RWPE2 (cell line): ENCODE measurements around the gene CTNND2.

Experiments used
- ATAC-seq: fragments of 200-7000 bp; cut with Tn5 transposase; 3 replicates; pipeline ENCODE4 v1.9.1; 2021; ENCODE audit warnings: low read depth
- DNase-seq: peaks from one replicate; pipeline ENCODE4 v3.0.0-alpha.2; 2020; ENCODE audit warnings: low spot score
- H3K27ac ChIP-seq: fragments of 450-650 bp; 2 replicates; pipeline ENCODE4 v1.5.1; 2017; ENCODE audit warnings: mild to moderate bottlenecking; ENCODE audit not compliant: poor library complexity, severe bottlenecking
- H3K27me3 ChIP-seq: fragments of 250-450 bp; sonication (Bioruptor Pico); 2 replicates; pipeline ENCODE4 v1.5.1; 2021; ENCODE audit warnings: mild to moderate bottlenecking, moderate library complexity; ENCODE audit not compliant: insufficient read depth, poor library complexity, severe bottlenecking
- H3K36me3 ChIP-seq: fragments of 250-450 bp; sonication (Bioruptor Pico); 2 replicates; pipeline ENCODE4 v1.5.1; 2020; ENCODE audit warnings: low read depth, mild to moderate bottlenecking, moderate library complexity
- H3K4me1 ChIP-seq: fragments of 250-450 bp; sonication (Bioruptor Pico); 2 replicates; pipeline ENCODE4 v1.5.1; 2021; ENCODE audit warnings: mild to moderate bottlenecking, moderate library complexity; ENCODE audit not compliant: insufficient read depth, poor library complexity, severe bottlenecking
- H3K4me3 ChIP-seq: fragments of 250-450 bp; sonication (Bioruptor Pico); 2 replicates; pipeline ENCODE4 v1.5.1; 2021; ENCODE audit warnings: mild to moderate bottlenecking, moderate library complexity; ENCODE audit not compliant: severe bottlenecking
- H3K9me3 ChIP-seq: fragments of 250-450 bp; sonication (Bioruptor Pico); 2 replicates; pipeline ENCODE4 v1.5.1; 2021; ENCODE audit warnings: mild to moderate bottlenecking, moderate library complexity; ENCODE audit not compliant: severe bottlenecking
- TF ChIP-seq, protein P1 (sequence below): fragments of 450-650 bp; IDR thresholded peaks from one replicate; pipeline ENCODE4 v1.5.1; 2017; ENCODE audit warnings: mild to moderate bottlenecking, moderate library complexity; ENCODE audit not compliant: poor library complexity, severe bottlenecking

Gene CTNND2

DNA sequence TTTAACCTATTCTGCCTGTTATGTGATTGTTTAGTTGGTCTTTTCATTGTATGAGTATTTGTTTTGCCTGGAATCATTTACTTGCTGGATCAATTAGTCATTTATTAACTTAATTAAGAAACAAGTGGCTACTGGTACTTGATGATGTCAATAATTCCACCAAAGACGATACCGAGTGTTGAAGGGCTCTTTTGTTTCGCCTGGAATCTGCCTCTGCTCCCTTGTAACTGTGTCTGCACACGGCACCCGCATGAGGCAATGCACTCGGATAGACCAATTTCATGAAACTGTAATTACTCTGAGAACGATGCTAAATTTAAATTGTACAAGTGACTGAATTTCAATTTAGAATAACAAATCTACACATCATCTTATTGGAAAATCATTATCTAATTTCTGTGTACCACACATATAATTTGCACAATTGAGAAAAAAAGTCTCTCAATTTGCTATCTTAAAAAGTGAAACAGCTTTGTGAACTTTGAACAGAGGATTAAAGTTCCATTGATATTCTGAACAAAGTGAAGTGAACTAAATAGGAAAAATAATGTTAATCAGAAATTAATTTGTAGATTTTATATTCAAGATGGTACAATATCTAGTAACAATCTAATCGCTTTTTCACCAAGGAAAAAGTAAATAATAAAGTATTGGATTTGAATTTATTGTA lies 143.2 kb downstream of the CTNND2 start:
- Histone ChIP-seq H3K4me1 (no peaks in the 10 kb centered on the region), H3K4me3 (no peak overlapping the region), H3K27ac (no peak overlapping the region), H3K27me3 (peaks cover 4% of the 10 kb centered on the region), H3K36me3 (no peaks in the 10 kb centered on the region), H3K9me3 (no peaks in the 10 kb centered on the region)
- no peak for DNase-seq
- TF ChIP-seq, protein P1, sequence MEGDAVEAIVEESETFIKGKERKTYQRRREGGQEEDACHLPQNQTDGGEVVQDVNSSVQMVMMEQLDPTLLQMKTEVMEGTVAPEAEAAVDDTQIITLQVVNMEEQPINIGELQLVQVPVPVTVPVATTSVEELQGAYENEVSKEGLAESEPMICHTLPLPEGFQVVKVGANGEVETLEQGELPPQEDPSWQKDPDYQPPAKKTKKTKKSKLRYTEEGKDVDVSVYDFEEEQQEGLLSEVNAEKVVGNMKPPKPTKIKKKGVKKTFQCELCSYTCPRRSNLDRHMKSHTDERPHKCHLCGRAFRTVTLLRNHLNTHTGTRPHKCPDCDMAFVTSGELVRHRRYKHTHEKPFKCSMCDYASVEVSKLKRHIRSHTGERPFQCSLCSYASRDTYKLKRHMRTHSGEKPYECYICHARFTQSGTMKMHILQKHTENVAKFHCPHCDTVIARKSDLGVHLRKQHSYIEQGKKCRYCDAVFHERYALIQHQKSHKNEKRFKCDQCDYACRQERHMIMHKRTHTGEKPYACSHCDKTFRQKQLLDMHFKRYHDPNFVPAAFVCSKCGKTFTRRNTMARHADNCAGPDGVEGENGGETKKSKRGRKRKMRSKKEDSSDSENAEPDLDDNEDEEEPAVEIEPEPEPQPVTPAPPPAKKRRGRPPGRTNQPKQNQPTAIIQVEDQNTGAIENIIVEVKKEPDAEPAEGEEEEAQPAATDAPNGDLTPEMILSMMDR: no peak
- no peak for ATAC-seq

DNA sequence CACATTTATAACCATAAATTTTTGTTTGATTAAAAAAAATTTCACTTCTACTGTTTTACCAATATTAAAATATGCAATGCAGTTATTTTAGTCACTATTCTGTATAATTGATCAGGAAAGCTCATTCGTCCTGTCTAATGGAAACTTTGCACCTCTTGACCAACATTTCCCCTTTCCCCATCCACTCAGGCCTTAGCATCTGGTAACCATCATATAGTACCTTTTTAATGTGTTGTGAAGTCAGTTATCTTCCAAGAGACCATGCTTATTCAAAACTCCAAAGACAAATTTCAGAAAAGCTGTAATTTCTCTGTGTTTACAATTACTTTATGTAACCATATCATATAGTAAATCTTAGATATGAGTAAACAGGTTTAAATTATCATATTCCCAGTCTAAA lies 145.9 kb downstream of the CTNND2 start:
- DNase-seq (no peak), ATAC-seq (no peak)
- Histone ChIP-seq H3K4me1 (no peaks in the 10 kb centered on the region), H3K9me3 (no peaks in the 10 kb centered on the region), H3K4me3 (no peak overlapping the region), H3K36me3 (no peaks in the 10 kb centered on the region), H3K27me3 (peaks cover 7% of the 10 kb centered on the region), H3K27ac (no peak overlapping the region)
- TF ChIP-seq, protein P1: no peak

DNA sequence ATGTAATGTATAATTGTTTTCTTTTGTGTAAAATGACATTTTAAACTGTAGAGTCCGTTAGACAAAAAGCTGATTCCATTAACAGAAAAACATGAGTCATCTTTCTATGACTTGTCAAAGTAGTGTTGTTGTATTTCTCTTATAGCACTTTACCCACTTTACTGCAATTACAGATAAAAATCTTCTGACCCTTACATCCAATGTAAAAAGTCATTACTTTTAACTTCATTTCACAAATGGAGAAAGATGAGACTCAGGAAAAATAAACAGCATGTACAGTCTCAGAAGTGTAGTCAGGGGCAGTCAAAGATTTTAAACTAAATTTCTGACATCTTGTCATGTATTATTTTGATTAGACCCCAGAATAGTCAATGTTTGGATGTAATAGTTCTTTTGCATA lies 146.6 kb downstream of the CTNND2 start:
- H3K9me3 ChIP-seq: no peaks in the 10 kb centered on the region

DNA sequence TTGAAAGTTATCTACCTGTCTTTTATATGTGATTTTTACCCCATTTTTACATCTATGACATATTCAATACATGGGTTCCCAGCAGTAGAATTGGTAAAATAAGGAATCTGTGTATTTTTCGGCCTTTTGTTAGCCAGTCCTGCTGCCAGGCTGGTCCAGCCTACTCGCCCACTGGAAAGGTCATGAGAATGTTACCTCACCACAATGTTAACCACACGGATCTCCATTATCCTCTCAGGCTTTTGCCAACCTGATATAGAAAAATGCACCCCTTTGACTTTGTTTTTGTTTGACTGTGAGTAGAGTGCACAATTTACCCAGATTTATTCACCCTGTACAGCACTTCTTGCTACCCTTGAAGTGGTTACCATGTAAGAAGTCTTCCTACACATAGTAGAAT lies 167.2 kb downstream of the CTNND2 start:
- ATAC-seq (no peak), DNase-seq (no peak)
- H3K27me3 ChIP-seq: no peaks in the 10 kb centered on the region
- TF ChIP-seq, protein P1: no peak
- no peaks in the 10 kb centered on the region for H3K36me3 ChIP-seq
- H3K27ac ChIP-seq: no peak overlapping the region
- no peaks in the 10 kb centered on the region for H3K4me1 ChIP-seq
- no peak overlapping the region for H3K4me3 ChIP-seq
- no peaks in the 10 kb centered on the region for H3K9me3 ChIP-seq

More for the DNA sequence above, 146.6 kb downstream of the CTNND2 start:
- TF ChIP-seq, protein P1: no peak
- Histone ChIP-seq H3K4me3 (no peak overlapping the region), H3K27ac (no peak overlapping the region), H3K27me3 (peaks cover 7% of the 10 kb centered on the region), H3K36me3 (no peaks in the 10 kb centered on the region), H3K4me1 (no peaks in the 10 kb centered on the region)
- no peak for DNase-seq
- ATAC-seq: no peak

DNA sequence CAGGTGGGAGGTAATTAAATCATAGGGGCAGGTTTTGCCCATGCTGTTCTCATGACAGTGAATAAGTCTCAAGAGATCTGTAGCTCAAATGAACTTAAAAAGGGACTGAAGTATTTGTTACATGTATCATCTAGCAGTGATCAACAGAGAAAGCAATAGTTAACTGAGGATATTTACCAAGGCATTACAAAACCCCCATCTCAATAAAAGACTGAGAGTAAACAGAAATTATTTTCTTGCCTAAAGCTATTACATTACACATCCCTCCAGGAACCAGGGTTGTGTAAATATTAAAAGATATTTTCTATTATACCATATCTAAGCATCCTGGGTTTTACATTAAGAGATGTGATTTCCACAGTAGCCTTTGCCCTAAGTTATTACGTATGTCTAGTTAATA lies 169.9 kb downstream of the CTNND2 start:
- Histone ChIP-seq H3K9me3 (no peaks in the 10 kb centered on the region), H3K27ac (no peak overlapping the region), H3K27me3 (no peaks in the 10 kb centered on the region), H3K4me1 (no peaks in the 10 kb centered on the region), H3K36me3 (no peaks in the 10 kb centered on the region), H3K4me3 (no peak overlapping the region)
- TF ChIP-seq, protein P1: no peak
- ATAC-seq (no peak), DNase-seq (no peak)
